Breast epithelium (tissue), 4 donors: ENCODE measurements around the gene SUPT7L. TPM values are rescaled to one million over a fixed set of nuclear protein-coding genes. Genes with fewer than 3 reads are reported as not detected.
A peak's percentile ranks its signal among the peaks of the same experiment; 100 is the strongest.

Experiments used
- DNase-seq, 2 donors: peaks; one replicate each; pipeline ENCODE4 v3.0.0-alpha.2; 2019; ENCODE audit warnings: low spot score in 2 of 2
- H3K27ac ChIP-seq, 2 donors: fragments of 200-600 bp; sonication (generic) in 1 of 2; one replicate each; pipeline ENCODE4 v1.5.1; 2016 to 2019; ENCODE audit warnings: mild to moderate bottlenecking in 1 of 2
- H3K27me3 ChIP-seq, 2 donors: fragments of 200-600 bp; sonication (generic) in 1 of 2; one replicate each; pipeline versions ENCODE4 v1.5.1 to v1.6.0; 2017 to 2019; ENCODE audit warnings: control low read depth in 1 of 2, mild to moderate bottlenecking in 1 of 2
- H3K36me3 ChIP-seq: fragments of 200-600 bp; one replicate; pipeline ENCODE4 v1.5.1; 2019
- H3K4me1 ChIP-seq, 2 donors: fragments of 200-600 bp; sonication (generic); one replicate each; pipeline ENCODE4 v1.5.1; 2016 to 2019; ENCODE audit warnings: control low read depth in 1 of 2
- H3K4me3 ChIP-seq, 3 donors: fragments of 200-600 bp; sonication (generic); 1 replicate in 2 of 3; 2 replicates in 1 of 3; pipeline ENCODE4 v1.5.1; 2016 to 2019; ENCODE audit warnings: mild to moderate bottlenecking in 3 of 3, moderate library complexity in 2 of 3
- H3K9me3 ChIP-seq, 2 donors: fragments of 200-600 bp; sonication (generic) in 1 of 2; one replicate each; pipeline ENCODE4 v1.5.1; 2016 to 2019; ENCODE audit warnings: control low read depth in 1 of 2
- POLR2A ChIP-seq: fragments of 450-650 bp; IDR thresholded peaks from one replicate; pipeline ENCODE4 v1.6.1; 2016; ENCODE audit warnings: antibody characterized with exemption, mild to moderate bottlenecking, moderate library complexity
- POLR2AphosphoS5 ChIP-seq, 3 donors: sonication (generic); formaldehyde crosslinking; IDR thresholded peaks; one replicate each; pipeline ENCODE4 v1.6.1; 2017; ENCODE audit warnings: antibody characterized with exemption in 3 of 3
- intact Hi-C: fragments of 100-400 bp; cut with DNase I; formaldehyde crosslinking; loops from one replicate; pipeline ENCODE4 v1.15.1; 2023; ENCODE audit warnings: low total_unique reads
- total RNA-seq, 3 donors: library from RNA; depleted of rRNA; stranded (reverse); fragments of >200 nt; gene quantifications; one replicate each; pipeline ENCODE4 v1.1.0, GENCODE V29; 2016
- TF ChIP-seq, protein P1 (sequence below), 3 donors: fragments of 450-650 bp; IDR thresholded peaks; one replicate each; pipeline ENCODE4 v1.5.1; 2016 to 2017; ENCODE audit warnings: antibody characterized with exemption in 3 of 3, mild to moderate bottlenecking in 3 of 3, moderate library complexity in 3 of 3

SUPT7L gene
- total RNA-seq, 3 donors from 2014 or later = 21.4 to 34.2 (median 25.9) TPM

DNA sequence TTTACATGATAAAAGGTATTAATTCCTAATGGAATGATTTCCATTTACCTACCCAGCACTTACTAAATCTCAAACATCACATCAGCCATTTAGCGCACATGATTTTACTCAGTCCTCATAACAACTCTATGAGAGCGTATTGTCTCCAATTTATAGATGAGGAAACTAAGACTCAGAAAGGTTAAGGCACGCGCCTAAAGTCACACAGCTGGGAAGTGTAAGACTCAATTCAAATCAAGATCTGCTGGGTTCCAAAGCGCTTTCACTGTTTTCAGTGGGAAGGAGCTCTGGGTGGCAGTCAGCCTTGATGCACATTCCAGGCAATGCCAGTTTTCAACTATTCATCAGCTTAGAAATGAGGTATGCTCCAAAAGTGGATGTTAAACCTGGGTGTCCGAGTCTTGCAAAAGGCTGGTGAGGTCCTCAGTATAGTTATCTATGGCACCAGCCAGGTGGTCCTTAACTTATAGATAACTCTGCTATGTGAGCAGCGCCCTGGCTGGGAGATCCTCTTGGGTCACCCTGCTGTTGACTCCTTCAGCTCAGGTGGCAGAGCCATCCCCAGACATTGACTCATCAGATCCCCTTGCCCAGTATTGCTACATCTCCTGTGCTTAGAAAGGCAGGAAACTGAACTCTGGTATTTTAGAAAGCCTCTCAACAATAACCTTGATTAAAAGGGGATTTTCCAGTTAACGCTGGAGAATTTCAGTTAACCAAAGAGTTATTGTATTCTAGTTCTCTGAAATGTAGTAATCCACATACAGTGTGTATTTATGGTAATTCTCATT lies 47.4 kb upstream of the SUPT7L start:
- intact Hi-C loops = loop anchor here (1.0 kb wide), 1 partner anchor 680 kb away; no protein-coding TSS in a partner anchor
- Histone ChIP-seq H3K27me3 (no peaks in the 10 kb centered on the region), H3K36me3 (no peaks in the 10 kb centered on the region), H3K4me3 (no peak overlapping the region), H3K27ac (no peak overlapping the region), H3K4me1 (no peaks in the 10 kb centered on the region), H3K9me3 (no peaks in the 10 kb centered on the region)
- no peak for DNase-seq
- TF ChIP-seq, protein P1, sequence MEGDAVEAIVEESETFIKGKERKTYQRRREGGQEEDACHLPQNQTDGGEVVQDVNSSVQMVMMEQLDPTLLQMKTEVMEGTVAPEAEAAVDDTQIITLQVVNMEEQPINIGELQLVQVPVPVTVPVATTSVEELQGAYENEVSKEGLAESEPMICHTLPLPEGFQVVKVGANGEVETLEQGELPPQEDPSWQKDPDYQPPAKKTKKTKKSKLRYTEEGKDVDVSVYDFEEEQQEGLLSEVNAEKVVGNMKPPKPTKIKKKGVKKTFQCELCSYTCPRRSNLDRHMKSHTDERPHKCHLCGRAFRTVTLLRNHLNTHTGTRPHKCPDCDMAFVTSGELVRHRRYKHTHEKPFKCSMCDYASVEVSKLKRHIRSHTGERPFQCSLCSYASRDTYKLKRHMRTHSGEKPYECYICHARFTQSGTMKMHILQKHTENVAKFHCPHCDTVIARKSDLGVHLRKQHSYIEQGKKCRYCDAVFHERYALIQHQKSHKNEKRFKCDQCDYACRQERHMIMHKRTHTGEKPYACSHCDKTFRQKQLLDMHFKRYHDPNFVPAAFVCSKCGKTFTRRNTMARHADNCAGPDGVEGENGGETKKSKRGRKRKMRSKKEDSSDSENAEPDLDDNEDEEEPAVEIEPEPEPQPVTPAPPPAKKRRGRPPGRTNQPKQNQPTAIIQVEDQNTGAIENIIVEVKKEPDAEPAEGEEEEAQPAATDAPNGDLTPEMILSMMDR (IDR thresholded peaks at IDR 0.05) = no peak
- TF ChIP-seq POLR2AphosphoS5 (IDR thresholded peaks at IDR 0.05) (no peak), POLR2A (no peak)

DNA sequence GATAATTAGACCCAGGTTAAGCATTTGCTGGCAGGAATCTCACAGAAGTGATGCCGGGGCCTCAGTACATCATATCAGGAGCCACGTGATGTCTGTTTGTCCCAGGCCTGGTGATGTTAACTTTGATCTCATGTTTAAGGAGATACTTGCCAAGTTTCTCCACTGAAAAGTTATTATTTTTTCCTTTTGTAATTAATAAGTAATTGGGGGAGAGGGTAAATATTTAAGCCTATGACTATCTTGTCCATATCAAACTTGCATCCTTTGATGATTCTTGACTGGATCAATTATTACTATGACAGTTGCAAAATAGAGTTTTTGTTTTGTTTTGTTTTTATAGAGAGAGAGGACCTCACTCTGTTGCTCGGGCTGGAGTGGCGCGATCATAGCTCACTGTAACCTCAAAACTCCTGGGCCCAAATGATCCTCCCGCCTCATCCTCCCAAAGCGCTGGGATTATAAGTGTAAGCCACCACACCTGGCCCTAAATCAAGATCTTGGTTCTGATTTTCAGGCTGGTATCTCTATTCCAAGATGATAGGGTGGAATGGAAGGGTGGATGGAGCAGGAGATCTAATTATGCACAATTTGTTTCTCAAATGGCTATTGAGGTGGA lies 46.7 kb upstream of the SUPT7L start:
- H3K4me3 ChIP-seq = no peak overlapping the region
- no peak for DNase-seq
- H3K36me3 ChIP-seq = no peaks in the 10 kb centered on the region
- TF ChIP-seq, protein P1 (IDR thresholded peaks at IDR 0.05) = no peak
- no peak for TF ChIP-seq POLR2A
- no peak for TF ChIP-seq POLR2AphosphoS5 (IDR thresholded peaks at IDR 0.05)
- intact Hi-C loops = loop anchor here (1.0 kb wide), 1 partner anchor 681 kb away; no protein-coding TSS in a partner anchor
- H3K27ac ChIP-seq = no peak overlapping the region
- H3K4me1 ChIP-seq = no peaks in the 10 kb centered on the region
- H3K9me3 ChIP-seq = no peaks in the 10 kb centered on the region
- H3K27me3 ChIP-seq = no peaks in the 10 kb centered on the region

DNA sequence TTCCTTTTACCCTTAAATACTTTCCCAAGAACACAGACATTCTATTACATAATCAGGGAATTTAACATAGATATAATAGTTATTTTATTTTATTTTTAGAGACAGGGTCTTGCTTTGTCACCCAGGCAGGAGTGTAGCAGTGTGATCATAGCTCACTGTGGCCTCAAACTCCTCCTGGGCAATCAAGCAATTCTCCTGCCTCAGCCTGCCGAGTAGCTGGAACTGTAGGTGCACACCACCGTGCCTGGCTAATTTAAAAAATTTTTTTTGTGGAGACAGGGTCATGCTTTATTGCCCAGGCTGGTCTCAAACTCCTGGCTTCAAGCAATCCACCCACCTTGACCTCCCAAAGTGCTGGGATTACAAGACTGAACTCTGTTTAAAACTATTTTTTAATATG lies 45.9 kb upstream of the SUPT7L start:
- Histone ChIP-seq H3K4me3 (no peak overlapping the region), H3K9me3 (no peaks in the 10 kb centered on the region), H3K36me3 (no peaks in the 10 kb centered on the region), H3K27ac (no peak overlapping the region), H3K27me3 (no peaks in the 10 kb centered on the region), H3K4me1 (no peaks in the 10 kb centered on the region)
- intact Hi-C loops = no loop called here
- no peak for DNase-seq
- TF ChIP-seq, protein P1 (IDR thresholded peaks at IDR 0.05) = no peak
- TF ChIP-seq POLR2AphosphoS5 (IDR thresholded peaks at IDR 0.05) (no peak), POLR2A (no peak)

DNA sequence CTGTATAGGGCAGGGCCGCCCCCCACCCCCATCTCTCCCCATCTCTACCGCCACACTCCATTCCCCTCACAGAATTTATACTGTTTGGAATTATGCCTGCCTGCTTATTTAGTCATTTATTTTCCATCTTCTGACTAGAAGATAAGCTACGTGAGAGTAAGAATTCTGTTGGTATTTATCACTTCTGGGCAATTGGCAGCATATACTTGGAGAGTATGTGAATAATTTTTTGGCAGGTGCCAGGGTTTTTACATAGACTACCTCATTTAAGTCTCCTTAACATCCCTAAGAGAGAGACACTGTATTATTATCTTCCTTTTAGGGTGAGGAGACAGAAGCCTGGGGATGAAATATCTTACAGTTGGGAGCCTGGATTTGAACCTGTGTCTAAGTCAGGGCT lies 45.3 kb upstream of the SUPT7L start:
- Histone ChIP-seq H3K27me3 (no peaks in the 10 kb centered on the region), H3K27ac (no peak overlapping the region), H3K4me3 (no peak overlapping the region), H3K9me3 (no peaks in the 10 kb centered on the region), H3K36me3 (no peaks in the 10 kb centered on the region), H3K4me1 (no peaks in the 10 kb centered on the region)
- TF ChIP-seq, protein P1 (IDR thresholded peaks at IDR 0.05) = no peak
- TF ChIP-seq POLR2A = no peak
- TF ChIP-seq POLR2AphosphoS5 (IDR thresholded peaks at IDR 0.05) = no peak
- intact Hi-C loops = no loop called here
- DNase-seq = no peak

DNA sequence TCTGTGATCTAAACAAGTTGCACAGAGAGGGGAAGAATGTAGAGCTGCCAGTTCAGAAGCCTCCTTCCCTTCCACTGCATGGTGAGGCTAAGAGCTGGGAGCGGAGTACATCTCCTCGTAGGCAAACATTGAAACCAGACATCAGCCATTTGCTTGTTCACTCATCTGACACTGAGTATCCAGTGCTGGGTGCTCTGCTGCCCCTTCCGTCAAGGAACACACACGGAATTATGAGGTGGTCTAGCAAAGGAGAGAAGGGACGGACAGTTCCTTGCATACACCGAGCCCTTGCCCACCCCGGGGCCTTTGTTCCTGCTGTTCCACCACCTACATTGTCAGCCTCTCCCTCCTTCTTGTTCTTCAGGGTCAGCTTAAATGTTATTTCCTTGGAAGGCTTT lies 44.8 kb upstream of the SUPT7L start:
- no peaks in the 10 kb centered on the region for H3K9me3 ChIP-seq
- H3K27ac ChIP-seq = peak overlapping the region in 1 of 2 donors; percentile 1
- TF ChIP-seq POLR2AphosphoS5 (IDR thresholded peaks at IDR 0.05) (no peak), POLR2A (no peak)
- TF ChIP-seq, protein P1 (IDR thresholded peaks at IDR 0.05) = no peak
- no peaks in the 10 kb centered on the region for H3K36me3 ChIP-seq
- H3K4me3 ChIP-seq = no peak overlapping the region
- intact Hi-C loops = no loop called here
- no peak for DNase-seq
- H3K4me1 ChIP-seq = no peaks in the 10 kb centered on the region
- no peaks in the 10 kb centered on the region for H3K27me3 ChIP-seq
